Measurements from ENCODE around the gene PRKCD.

DNA sequence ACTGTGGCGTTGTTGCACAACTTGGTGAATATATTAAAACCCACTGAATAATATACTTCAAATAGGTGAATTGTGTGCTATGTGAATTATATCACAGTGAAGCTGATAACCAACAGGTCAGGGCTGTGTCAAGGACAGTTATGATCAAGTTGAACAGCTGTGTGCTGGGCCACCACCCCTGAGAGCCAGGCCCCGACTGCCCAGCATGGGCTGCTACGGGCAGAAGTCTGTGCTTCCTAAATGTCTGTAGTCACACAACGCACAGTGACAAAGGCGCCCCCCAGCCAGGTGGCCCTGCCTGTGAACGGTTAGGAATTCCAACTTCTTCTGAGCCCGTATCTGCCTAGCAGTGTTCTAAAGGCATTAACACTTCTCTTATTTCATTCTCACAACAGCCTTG, 62.0 kb downstream of the PRKCD start:
- TF ChIP-seq, protein P1, sequence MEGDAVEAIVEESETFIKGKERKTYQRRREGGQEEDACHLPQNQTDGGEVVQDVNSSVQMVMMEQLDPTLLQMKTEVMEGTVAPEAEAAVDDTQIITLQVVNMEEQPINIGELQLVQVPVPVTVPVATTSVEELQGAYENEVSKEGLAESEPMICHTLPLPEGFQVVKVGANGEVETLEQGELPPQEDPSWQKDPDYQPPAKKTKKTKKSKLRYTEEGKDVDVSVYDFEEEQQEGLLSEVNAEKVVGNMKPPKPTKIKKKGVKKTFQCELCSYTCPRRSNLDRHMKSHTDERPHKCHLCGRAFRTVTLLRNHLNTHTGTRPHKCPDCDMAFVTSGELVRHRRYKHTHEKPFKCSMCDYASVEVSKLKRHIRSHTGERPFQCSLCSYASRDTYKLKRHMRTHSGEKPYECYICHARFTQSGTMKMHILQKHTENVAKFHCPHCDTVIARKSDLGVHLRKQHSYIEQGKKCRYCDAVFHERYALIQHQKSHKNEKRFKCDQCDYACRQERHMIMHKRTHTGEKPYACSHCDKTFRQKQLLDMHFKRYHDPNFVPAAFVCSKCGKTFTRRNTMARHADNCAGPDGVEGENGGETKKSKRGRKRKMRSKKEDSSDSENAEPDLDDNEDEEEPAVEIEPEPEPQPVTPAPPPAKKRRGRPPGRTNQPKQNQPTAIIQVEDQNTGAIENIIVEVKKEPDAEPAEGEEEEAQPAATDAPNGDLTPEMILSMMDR (IDR thresholded peaks at IDR 0.05), result no peak
- no peak for TF ChIP-seq EP300 (IDR thresholded peaks at IDR 0.05)
- no peak for TF ChIP-seq POLR2AphosphoS5 (IDR thresholded peaks at IDR 0.05)
- TF ChIP-seq POLR2A (IDR thresholded peaks at IDR 0.05), result no peak
